ENCODE results near the gene PTPN14.

Gene PTPN14

DNA sequence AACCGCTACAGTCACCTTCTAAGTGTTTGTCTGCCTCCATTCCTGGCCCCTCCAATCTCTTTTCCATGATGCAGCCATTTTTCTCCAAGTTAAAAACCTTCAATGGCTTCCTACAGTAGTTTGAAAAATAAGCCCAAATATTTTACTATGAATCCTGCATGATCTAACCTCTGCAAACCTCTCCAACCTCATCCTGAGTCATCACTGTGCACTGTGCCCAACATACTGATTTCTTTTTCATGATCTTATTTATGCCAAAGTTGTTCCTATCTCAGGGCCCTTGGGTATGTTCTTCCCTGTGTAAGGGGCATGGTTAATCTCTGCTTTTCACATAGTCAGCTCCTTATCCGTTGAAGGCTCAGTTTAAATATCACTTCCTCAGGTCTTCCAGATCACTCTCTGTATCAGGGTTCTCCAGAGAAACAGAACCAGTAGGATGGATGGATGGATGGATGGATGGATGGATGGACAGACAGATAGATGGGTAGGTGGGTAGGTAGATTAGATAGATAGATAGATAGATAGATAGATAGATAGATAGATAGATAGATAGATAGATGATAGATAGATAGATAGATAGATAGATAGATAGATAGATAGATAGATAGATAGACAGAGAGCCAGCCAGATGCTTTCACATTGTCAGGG lies 18.1 kb upstream of the PTPN14 start:
- in situ Hi-C loops (cut with HindIII; ENCODE audit: low sequenced_read_pairs): no loop called here

DNA sequence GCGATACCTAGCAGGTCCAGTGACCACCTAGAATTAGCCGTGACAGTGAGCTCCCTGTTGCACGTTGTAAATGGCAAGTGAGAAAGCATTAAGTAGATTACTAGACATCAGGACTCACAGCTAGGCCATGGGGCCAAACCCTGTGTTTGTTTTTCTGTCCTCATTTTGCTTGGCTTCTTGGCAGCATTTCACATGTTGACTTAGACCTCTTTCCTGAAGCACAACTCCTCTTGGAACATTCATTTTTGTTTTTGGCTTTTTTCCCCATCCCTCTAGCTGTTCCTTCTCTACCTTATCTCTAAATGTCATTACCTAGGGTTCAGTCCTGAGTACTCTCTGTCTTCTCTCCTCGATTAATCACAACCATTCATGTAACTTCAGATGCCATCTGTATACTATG lies 16.9 kb upstream of the PTPN14 start:
- in situ Hi-C loops (cut with HindIII; ENCODE audit: low sequenced_read_pairs): no loop called here

DNA sequence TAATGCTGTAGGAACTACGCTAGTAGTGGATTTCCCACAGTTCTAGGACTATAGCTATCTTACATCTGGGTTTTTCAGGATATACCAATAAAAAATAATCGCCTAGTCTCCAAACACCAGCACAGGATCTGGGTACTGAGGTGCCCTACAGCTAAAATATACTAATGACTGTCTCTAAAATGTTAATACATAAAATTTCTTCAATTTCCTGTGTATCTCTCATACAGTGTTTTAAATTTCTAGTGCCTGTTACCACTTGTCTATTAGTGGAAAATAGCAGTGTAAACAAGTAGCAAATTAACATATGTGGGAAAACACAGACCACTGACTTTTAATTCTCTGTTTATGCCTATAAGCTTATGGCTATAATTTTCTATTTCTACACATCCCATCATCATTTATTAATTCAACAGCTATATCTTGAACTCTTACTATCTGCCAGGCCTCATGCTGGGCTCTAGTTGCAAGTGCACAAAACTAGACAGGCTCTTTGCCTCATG lies 16.1 kb upstream of the PTPN14 start:
- in situ Hi-C loops (cut with HindIII; ENCODE audit: low sequenced_read_pairs): no loop called here

DNA sequence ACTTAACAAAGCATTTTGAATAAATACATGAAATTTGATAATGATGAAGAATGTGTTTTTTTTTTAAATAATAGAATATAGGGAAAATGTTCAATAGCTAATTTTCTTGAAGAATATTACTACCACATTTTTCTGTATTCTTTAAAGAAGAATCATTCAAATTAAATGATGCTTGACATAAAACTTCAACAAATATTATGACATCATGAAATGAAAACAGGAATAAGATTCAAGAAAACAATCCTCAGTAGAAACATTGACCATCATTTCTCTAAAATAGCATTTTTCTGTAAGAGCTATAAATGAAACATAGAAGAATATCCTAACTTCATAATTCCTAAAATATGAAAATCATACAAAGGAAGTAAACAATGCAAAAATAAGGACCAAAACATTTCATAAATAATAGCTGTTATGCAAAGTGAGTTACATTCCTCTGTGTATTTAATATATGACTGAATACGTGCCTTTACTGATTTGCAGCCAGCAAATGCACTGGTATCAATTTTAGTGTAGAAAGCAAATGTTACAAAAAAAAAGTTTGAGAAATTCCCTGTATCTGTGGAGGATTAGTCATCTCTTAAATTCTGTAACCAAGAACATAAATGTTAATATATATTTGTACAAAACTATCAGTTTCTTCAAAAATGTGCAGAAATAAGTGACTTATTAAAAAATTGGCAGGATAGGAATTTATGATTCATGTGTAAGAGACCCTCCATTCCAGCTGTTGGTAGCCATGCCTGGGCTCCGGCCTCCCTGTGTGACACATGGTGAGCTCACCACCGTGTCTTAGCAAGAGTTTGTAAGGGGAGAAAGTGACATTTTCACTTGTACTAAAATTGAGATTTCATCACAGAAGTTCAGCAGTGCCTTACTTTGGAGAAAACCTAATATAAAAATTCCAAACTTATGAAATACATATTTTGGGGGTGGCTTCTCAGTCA lies 15.0 kb upstream of the PTPN14 start:
- in situ Hi-C loops (cut with HindIII; ENCODE audit: low sequenced_read_pairs): no loop called here

DNA sequence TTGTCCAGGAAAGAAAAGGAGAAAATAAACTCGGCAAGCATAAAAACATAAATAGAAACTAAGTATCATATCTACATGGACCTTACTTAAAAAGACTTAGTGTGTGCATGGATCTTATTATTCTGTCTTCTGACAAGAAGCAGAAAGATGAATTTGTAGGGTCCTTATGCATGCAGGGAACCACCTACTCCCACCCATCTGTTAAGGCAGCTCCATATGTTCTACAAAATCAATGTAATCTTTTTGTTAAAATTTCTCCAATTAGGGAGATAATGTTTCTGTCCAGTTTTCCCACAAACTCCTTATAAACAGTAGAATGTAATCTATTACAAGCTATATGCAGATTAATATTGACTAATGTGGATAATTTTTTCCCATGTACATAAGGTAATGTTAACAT lies 13.9 kb upstream of the PTPN14 start:
- in situ Hi-C loops (cut with HindIII; ENCODE audit: low sequenced_read_pairs): no loop called here

DNA sequence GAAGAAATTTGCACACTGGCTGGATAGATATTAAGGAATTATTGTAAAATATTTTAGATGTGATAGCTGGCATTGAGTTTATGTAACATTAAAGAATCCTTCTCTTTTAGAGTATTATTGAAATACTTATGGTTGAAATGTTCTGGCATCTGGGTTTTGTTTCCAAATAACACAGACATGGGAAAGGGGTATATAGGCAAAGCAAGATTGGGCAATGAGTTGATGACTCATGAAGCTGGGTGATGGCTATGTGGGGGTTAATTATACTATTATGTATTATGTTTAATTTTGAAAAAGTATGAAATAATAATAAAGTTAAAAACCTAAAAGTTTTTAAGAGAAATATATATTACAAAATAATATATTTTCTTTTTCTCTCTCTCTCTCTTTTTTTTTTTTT lies 12.5 kb upstream of the PTPN14 start:
- in situ Hi-C loops (cut with HindIII; ENCODE audit: low sequenced_read_pairs): no loop called here

DNA sequence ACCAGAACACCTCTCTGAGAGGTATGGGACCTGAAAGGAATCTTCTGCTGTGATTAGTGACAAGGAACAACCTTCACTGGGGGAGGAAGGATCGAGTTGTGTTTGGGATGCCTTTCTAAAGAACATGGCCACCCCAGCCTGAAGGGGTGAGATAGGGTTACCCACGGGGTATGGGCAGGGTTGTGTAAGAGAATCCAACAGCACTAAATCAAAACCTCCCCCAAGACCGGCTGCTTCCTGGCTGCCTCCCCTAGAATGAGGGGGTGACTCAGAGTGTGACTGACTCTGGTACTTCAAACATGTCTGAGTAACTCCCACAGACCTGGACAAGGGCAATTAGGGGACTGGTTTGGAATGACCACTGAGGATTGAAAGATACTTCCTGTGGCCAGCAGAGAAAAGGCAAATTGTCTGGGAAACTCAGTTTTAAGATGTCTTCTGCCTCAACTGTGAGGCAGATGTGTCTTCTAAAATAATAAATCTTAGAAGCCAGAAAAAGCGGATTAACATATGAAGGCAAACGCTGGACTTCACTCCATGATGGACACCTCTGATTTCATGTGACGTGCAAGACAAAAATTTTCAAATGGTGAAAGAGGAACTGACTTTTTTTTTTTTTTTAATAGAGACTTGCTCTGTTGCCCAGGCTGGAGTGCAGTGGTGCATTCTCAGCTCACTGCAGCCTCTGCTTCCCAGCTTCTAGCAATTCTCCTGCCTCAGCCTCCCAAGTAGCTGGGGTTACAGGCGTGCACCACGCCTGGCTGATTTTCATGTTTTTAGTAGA lies 6.7 kb upstream of the PTPN14 start:
- in situ Hi-C loops (cut with HindIII; ENCODE audit: low sequenced_read_pairs): no loop called here

DNA sequence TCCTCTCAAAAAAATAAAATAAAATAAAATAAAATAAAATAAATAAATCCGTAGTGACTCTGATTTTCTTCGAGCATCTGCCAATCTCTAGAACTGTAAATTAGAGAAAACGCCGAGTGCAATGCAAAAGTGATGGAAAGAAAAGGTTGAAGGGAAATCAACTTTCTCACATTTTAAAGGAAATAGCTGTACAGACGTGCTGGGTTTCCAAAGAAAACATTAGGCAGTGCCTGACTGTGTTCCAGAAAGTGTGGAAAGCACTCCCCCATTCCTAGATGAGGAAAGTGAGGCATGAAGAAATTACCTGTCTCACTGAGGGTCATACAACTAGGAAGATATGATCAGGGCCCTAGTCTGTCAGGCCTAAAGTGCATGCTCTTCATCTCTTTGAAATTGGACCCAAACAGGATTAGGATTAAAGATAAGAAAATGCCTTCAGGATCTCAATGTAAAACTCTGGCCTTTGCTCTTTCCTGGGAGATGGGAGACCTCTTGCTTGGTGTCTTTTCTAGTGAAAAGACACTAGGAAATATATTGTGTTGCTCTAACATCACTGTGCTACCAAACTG lies 1.8 kb upstream of the PTPN14 start:
- in situ Hi-C loops (cut with HindIII; ENCODE audit: low sequenced_read_pairs): no loop called here

DNA sequence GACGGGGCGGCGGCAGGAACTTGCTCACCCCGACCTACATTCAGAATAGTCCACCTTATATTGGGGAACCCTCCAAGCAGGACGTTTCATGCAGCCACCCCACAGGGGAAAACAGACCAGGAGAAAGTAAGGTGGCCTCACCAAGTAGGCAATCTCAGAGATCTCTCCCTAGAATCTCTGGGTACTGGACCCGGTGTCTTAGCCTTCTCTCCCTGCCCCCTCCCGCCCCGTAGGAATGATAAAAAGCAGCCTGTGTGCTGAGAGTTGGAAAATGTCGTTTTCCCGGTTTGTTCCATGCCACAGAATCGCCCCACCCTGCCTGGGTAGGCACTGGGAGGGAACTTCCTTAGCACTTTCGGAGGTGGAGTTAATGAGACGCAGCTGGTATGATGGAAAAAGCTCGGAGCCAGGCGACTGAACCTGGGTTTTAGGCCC lies 789 bp upstream of the PTPN14 start:
- in situ Hi-C loops (cut with HindIII; ENCODE audit: low sequenced_read_pairs): no loop called here

DNA sequence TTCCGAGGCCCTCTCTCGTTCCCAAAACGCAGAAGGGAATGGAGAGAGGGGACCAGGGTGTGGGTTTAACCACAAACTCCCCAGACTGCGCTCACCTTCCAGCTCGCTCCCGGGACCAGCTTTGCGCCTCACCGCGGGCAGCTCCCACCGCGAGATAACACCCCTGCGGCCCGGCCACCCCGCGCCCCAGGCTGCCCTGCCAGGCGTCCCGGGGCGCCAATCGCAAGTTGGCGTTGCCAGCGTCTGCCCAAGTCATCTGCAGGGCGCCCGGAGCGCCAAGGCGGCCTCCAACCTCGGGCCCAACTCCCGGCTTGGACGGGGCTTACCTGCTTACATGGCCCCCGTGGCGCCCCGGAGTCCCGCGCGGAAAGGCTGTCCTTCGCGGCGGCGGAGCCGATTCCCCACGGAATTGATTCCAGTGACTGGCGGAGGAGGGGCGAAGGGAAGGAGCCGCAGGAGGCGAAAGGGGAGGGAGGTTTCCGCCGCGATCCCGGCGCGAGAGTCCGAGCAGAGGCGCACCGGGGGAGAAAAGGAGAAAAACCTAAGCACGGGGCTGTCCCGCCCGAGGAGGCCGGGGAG lies 456 bp downstream of the PTPN14 start:
- in situ Hi-C loops (cut with HindIII; ENCODE audit: low sequenced_read_pairs): no loop called here

DNA sequence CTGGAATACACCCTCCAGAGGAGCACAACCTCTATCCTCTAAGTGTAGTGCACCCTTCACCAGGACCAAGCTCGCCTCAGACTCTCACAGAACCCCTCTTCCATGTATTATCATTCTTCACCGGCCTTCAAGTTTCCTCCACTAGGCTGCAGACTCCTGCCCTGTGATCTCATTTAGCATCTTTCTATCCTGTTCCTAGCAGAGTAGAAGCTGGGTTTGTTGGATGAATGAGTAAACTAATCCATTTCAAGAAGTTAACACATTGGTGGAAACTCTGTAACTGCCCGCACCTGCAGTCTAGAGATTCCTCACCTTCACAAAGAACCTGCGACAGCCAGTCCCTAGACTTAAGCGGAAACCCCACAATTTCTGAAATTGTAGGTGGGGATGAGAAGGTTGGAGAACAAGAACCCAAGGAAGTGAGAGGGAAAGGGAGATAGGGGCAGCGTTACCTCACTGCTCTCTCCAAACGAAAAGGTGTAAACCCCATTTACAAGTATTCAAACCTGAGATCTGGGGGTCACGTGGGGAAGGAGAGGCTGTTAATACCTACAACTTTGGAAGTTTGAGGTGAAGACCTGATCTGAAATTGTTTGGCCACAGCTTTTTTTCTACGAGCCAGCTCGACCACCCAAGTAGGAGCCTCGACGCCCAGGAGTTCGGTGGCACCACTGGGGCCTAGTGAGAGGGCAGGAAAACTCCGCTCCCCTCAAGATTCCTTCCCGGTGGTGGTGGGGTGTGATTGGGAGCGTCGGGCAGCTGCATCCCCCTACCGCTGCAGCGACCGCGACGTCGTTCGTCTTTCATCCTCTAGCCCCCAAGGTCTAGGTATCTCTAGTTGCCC lies 1.2 kb downstream of the PTPN14 start:
- in situ Hi-C loops (cut with HindIII; ENCODE audit: low sequenced_read_pairs): no loop called here

DNA sequence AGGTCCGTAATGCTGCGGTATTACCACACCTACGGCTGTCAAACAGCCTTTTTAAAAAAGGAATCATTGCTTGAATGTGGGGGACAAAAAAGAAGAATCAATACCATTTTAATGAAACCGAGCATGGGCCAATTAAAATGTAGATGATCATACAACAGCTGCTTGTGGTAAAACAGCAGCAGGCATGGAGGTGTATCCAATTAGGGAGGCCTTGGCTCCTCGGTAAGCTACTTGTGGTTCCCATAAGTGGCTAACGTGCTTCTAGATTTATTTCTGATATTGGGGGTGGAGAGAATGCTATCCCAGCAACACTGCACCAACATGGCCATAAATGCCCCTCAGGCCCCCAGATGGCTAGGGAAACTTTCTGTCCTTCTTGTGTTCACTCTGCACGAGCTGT lies 1.8 kb downstream of the PTPN14 start:
- in situ Hi-C loops (cut with HindIII; ENCODE audit: low sequenced_read_pairs): no loop called here

DNA sequence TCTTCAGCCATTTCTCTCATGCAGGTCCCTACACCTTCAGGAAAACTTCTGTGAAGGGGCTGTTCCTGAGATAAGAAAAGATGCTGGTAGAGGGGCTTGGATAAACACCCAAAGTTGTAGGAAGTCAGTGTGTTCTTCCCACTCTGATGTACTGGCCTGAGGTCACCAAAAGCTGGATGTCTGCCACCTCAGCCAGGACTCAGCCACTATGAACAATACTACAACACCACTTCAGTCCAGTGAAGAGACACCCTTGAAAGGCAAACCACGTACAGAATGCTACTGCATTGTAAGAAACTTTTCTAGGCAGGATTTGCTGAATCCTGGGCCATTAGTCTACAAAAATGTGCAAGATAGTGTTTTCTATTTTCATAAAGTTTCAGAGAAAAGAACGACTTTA lies 2.4 kb downstream of the PTPN14 start:
- in situ Hi-C loops (cut with HindIII; ENCODE audit: low sequenced_read_pairs): no loop called here

DNA sequence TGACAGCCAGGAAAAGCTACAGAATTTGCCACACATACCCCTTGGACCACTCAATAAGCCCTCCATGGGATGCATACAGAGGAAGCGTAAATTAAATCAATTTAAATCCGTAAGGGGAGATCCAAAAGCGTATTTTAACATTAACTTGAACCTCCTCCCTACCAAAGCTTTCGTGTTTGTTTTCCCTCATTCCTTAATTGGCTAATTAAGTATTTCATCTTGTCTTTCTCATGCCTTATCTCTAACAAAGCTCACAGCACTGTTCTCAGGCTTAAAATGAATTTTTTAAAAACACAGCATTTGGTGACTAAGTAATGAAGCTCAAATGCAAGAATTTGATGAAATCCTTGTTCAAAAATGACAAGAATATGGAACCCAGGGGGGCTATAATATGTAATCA lies 3.1 kb downstream of the PTPN14 start:
- in situ Hi-C loops (cut with HindIII; ENCODE audit: low sequenced_read_pairs): no loop called here

DNA sequence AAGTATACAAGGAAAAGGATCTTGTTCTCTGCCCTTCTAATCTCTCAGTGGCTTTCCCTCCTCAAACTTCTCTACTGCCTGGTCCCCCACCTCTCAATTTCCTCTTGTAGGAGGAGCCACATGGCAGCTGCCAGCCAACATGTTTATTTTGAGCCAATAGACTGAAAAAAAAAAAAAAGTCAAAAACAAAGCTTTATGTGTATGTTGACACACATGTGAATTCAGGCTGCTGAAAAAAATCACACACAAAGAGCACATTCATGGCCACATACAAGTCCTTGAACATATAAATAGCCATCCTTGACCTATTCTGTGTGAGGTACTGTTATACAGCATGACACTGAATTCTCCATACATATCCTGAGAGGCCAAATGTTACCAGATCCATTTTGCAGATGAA lies 3.7 kb downstream of the PTPN14 start:
- in situ Hi-C loops (cut with HindIII; ENCODE audit: low sequenced_read_pairs): no loop called here

DNA sequence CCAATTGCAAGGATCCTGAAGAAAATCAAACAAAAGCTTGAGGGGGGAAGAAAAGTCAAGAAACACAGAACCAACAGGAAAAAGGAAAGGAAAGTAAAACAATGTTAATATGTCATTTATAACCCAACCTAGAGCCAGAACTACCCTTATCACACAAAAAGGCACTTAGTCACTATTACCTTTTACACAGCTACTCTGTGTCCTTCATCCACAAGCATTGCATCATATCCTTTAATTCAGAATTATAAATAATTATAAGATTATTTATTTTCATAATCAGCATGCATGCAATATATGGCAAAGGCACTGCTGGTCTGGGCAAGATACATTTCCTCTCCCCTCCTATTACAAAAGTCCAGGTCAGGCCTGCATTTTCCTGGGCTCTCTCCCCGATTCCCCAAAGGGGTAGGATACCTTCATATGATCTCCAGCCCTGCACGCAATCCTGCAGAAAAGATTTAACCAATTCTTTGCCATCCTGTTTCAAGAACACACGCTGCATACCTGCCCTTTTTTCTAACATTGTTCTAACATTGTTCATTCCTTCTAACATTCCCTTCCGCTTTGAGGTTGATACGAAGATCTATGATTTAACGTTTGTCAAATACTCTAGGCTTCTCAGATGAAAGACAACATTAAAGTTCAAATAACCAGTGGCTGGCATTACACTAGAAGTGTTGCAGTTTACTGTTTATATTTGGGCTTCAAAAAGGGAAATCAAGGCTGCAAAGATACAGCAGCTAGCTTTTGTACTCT lies 4.3 kb downstream of the PTPN14 start:
- in situ Hi-C loops (cut with HindIII; ENCODE audit: low sequenced_read_pairs): no loop called here

DNA sequence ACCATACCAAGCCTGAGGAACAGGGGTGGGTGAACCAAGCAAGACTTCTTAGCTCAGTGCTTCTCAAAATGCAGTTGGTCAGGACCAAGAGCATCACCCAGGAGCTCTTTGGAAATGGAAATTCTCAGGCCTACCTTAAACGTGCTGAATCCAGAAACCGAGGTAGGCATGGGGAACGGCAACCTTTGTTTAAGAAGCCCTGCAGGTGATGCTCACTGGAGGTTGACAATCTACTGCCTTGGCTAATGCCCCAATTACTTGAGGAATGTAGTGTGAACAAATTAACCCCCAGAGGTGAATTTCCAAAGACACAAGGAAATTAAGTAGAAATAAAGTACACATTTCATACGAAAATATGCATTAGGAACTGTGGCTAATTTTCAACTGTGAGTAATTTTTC lies 5.3 kb downstream of the PTPN14 start:
- in situ Hi-C loops (cut with HindIII; ENCODE audit: low sequenced_read_pairs): no loop called here

DNA sequence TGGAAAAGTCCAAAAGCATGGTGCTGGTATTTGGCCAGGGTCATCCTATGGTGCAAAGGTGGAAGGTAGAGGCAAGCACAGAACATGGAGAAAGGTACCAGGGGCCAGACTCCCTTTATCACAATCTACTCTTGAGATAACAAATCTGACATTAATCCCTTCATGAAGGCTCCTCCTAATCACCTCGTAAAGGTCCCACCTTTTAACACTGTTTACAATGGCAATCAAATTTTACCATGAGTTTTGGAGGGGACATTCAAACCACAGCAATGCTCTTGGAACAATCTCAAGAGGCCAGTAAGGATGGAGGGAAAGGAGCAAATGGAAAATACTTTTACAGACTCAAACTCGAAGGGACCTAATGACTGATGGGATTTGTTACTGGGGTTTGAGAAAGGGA lies 6.1 kb downstream of the PTPN14 start:
- in situ Hi-C loops (cut with HindIII; ENCODE audit: low sequenced_read_pairs): no loop called here

DNA sequence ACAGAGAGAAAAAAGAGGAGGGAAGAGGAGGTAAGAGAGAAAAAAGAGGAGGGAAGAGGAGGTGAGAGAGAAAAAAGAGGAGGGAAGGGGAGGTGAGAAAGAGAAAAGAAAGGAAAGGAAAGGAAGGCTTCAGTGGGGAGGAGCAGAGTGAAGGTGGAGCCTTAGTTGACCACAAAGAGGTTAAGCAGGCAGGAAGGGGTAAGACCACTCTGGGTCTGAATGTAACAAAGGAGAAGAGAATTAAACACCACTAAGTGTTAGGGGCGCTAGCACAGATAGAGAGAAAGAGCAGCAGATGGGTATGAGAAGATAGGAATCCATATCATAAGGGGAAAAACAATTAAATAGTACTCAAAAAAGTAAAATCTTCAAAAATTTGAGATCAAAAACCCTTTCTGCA lies 6.6 kb downstream of the PTPN14 start:
- in situ Hi-C loops (cut with HindIII; ENCODE audit: low sequenced_read_pairs): no loop called here

All from endothelial cell of hepatic sinusoid (primary cell).